GM20431 (cell line): Measurements from ENCODE around the gene AQP11.

Experiments
- in situ Hi-C: fragments of 300-500 bp; cut with MseI, MboI; formaldehyde crosslinking; loops from one replicate; pipeline ENCODE4 v1.15.0; 2020; ENCODE audit warnings: low sequenced_read_pairs; ENCODE audit not compliant: unreplicated experiment

AQP11 gene

GRCh38 chr11:77654770-77655434, 65.1 kb downstream of the AQP11 start:
- in situ Hi-C loops, result no loop called here

- in situ Hi-C loops, result no loop called here
Observed at GRCh38 chr11:77656362-77656761, 66.6 kb downstream of the AQP11 start.

GRCh38 chr11:77658213-77659013, 68.7 kb downstream of the AQP11 start:
- in situ Hi-C loops, result no loop called here
